Activated T-cell treated with anti-CD3 and anti-CD28 coated beads, Interleukin-2, amount 50 U/mL, for 72 hours (primary cell): ENCODE results near the gene HMCN2. TPM values are rescaled to one million over a fixed set of nuclear protein-coding genes. Genes with fewer than 3 reads are reported as not detected.

Experiments used
- ATAC-seq, 2 donors: fragments of 150-1000 bp; cut with Tn5 transposase; replicated peaks in 1 of 2; 2 replicates each; pipeline ENCODE4 v1.10.0; 2021; ENCODE audit warnings: moderate library complexity in 2 of 2, mild to moderate bottlenecking in 1 of 2
- DNase-seq, 2 donors: peaks; one replicate each; pipeline ENCODE4 v3.0.0; 2021 to 2022; ENCODE audit warnings: mixed read lengths in 1 of 2
- H3K27ac Mint-ChIP-seq: one replicate; pipeline ENCODE4 v1.8.0; 2022; ENCODE audit warnings: mild to moderate bottlenecking, moderate library complexity, mixed read lengths
- H3K27me3 Mint-ChIP-seq: one replicate; pipeline ENCODE4 v1.8.0; 2022; ENCODE audit warnings: low read depth, mixed read lengths
- H3K36me3 Mint-ChIP-seq, 2 donors: one replicate each; pipeline ENCODE4 v1.8.0; 2022; ENCODE audit warnings: mixed read lengths in 2 of 2, mild to moderate bottlenecking in 1 of 2; ENCODE audit not compliant: insufficient read depth in 2 of 2
- H3K4me1 Mint-ChIP-seq: one replicate; pipeline ENCODE4 v1.8.0; 2022; ENCODE audit warnings: low read depth, mixed read lengths
- H3K4me3 Mint-ChIP-seq, 2 donors: one replicate each; pipeline ENCODE4 v1.8.0; 2022; ENCODE audit warnings: mild to moderate bottlenecking in 2 of 2, mixed read lengths in 2 of 2, moderate library complexity in 2 of 2
- H3K9me3 Mint-ChIP-seq, 2 donors: one replicate each; pipeline ENCODE4 v1.8.0; 2022; ENCODE audit warnings: mixed read lengths in 2 of 2
- total RNA-seq, 2 donors: library from RNA; stranded (reverse); gene quantifications; one replicate each; pipeline ENCODE4 v1.2.3, GENCODE V29; 2022

The HMCN2 gene
- total RNA-seq, 2 donors from 2014 or later = 0.12 to 0.17 TPM

DNA sequence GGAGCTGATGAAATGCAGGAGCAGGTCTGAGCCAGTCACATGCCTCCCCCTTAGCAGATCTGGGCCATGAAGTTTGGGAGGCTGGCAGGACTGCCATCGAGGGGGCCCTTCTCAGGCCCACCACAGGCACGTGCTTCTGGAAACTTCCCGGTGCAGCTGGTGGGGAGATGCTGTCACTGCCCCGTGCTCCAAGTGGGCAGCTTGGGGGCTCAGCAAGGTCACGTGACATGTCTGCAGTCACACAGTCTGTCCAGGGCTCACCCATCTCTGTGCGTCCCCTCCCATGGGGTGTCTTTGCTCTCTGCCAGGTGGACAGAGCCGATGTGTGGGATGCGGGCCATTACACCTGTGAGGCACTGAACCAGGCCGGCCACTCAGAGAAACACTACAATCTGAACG, 99.8 kb downstream of the HMCN2 start:
- ATAC-seq = no peak

DNA sequence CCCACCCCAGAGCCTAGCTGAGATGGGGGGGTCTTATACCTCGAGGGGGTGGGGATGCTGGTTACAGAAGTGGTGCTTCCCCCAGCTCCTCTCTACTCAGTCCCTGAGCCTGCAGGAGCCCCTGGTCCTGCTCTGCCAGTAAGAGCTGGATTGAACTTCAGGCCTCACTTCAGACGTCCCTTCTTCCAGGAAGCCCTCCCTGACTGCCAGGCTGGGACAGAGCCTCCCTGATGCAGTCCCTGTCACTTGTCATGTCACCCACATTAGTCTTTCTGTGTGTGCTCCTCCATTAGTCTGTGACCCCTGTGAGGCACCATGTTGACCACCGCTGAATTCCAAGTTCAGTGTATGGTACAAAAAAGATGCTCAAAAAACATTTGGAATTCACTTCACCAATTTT, 100.5 kb downstream of the HMCN2 start:
- Mint-ChIP-seq H3K36me3 (peaks cover 10 to 16% of the 10 kb centered on the region in 2 donors), H3K27me3 (peaks cover 7% of the 10 kb centered on the region), H3K27ac (no peak overlapping the region), H3K4me1 (peaks cover 12% of the 10 kb centered on the region), H3K4me3 (no peak overlapping the region), H3K9me3 (peaks cover 9 to 11% of the 10 kb centered on the region in 2 donors)
- ATAC-seq = no peak
- DNase-seq = no peak

More for the DNA sequence above, 99.8 kb downstream of the HMCN2 start:
- Mint-ChIP-seq H3K27ac (no peak overlapping the region), H3K9me3 (peaks cover 9 to 11% of the 10 kb centered on the region in 2 donors), H3K4me1 (peaks cover 12% of the 10 kb centered on the region), H3K4me3 (no peak overlapping the region), H3K36me3 (peaks cover 10 to 16% of the 10 kb centered on the region in 2 donors), H3K27me3 (peaks cover 7% of the 10 kb centered on the region)
- no peak for DNase-seq

DNA sequence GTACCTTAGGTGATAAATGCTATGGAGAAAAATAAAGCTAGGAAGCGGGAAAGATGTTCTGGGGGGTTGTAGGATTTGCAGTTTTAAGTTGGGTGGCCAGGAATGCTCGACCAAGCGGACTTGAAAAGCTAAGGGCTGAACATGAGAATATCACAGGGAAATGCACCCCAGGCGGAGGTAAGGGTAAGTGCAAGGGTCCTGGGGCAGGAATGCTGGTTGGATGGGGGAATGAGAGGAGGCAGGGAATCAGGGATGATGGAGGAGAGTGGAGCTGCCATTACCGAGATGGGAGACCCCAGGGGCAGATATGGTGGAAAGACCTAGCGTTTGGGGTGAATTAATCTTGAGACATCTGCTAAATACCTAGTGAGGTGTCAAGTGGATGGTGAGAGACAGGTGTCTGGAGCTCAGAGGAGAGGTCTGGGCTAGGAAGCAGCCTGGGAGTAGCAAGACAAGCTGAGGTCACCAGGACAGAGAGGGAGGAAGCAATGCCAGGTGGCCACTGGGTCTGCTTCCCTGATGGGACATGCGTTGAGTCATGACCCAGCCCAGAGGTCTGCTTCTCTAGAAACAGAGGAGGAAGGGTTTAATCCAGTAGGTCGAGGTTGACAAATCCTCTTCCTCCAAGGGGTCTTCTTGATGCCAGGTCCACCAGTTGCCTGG, 101.5 kb downstream of the HMCN2 start:
- Mint-ChIP-seq H3K27me3 (peaks cover 7% of the 10 kb centered on the region), H3K27ac (no peak overlapping the region), H3K4me3 (peak overlapping the region in 1 of 2 donors; percentile 27), H3K36me3 (peaks cover 10 to 16% of the 10 kb centered on the region in 2 donors), H3K4me1 (peaks cover 12% of the 10 kb centered on the region), H3K9me3 (peaks cover 9 to 11% of the 10 kb centered on the region in 2 donors)
- no peak for ATAC-seq
- no peak for DNase-seq

DNA sequence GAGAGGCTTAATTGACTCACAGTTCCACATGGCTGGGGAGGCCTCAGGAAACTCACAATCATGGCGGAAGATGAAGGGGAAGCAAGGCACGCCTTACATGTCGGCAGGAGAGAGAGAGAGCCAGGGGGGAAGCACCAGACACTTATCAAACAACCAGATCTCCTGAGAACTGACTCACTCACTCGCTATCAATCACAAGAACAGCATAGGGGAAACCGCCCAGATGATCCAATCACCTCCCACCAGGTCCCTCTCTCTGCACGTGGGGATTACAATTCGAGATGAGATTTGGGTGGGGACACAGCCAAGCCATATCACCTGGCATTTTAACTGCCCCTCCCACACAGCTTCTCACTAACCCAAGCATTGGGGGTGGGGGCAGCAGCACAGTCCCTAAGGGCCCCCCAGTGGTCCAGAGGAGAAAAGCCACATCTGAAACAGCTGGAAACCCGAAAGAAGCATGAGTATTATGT, 103.1 kb downstream of the HMCN2 start:
- no peak overlapping the region for H3K27ac Mint-ChIP-seq
- DNase-seq = peak; percentile 19 to 23
- H3K4me3 Mint-ChIP-seq = no peak overlapping the region
- peaks cover 10 to 16% of the 10 kb centered on the region in 2 donors for H3K36me3 Mint-ChIP-seq
- ATAC-seq = peak; percentile 76 to 93
- peaks cover 9 to 11% of the 10 kb centered on the region in 2 donors for H3K9me3 Mint-ChIP-seq
- peaks cover 12% of the 10 kb centered on the region for H3K4me1 Mint-ChIP-seq
- peaks cover 7% of the 10 kb centered on the region for H3K27me3 Mint-ChIP-seq

DNA sequence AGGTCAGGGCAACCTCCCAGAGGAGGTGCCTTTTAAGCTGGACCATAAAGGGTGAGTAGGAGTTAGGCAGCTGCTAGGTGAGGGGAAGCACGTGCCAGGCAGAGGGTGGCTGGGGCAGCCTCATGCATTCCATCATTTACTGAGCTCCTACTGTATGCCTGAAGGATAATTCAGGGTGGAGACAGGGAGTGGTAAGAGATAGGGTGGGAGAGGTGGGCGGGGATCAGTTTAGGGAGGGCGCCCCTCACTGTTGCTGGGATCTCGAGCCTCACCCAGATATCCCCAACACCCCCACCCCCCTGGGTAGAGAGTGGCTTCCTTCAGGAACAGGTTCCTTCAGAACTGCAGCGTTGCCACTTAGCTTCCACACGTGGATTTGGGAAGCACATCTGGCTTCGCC, 104.7 kb downstream of the HMCN2 start:
- DNase-seq = no peak
- H3K4me1 Mint-ChIP-seq = peaks cover 12% of the 10 kb centered on the region
- ATAC-seq = no peak
- peaks cover 7% of the 10 kb centered on the region for H3K27me3 Mint-ChIP-seq
- H3K4me3 Mint-ChIP-seq = no peak overlapping the region
- H3K9me3 Mint-ChIP-seq = peaks cover 9 to 11% of the 10 kb centered on the region in 2 donors
- H3K36me3 Mint-ChIP-seq = peaks cover 10 to 16% of the 10 kb centered on the region in 2 donors
- H3K27ac Mint-ChIP-seq = no peak overlapping the region

DNA sequence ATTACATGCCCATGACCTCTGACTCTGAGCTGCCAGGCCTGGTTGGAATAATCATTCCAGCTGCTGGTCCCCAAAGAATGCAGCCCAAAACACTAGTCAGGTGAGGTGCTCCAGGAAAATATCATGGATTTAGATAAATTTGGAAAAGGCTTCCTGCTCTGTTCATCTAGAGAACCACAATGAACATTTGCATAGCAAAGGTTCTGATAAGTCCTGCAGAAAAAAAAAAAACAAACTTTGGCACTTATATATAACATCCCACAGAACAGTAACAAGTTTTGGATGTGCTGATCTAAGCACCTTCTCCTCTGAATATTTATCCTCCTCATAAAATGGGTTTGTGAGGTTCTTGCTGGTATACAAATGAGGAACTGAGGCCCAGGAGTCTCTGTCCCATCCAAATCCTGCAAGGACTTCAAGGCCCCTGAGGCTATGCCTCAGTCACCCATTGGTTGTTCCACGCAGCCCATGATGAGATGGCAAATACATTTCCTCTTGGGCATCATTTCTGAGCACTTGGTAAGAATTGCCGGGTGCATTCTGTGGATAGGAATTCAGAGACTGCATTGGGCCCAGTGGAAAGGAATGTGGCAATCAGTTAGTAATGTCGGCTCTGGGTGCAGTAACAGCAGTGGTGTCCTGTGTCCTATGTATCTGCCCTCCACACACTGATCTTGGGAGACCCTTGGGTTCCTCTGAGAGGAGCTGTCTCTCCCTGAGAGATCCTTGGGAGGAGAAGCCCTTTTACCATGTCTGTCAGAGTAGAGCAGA, 105.8 kb downstream of the HMCN2 start:
- Mint-ChIP-seq H3K27me3 (peaks cover 7% of the 10 kb centered on the region), H3K4me3 (no peak overlapping the region), H3K27ac (no peak overlapping the region), H3K4me1 (peaks cover 12% of the 10 kb centered on the region), H3K9me3 (peaks cover 9 to 11% of the 10 kb centered on the region in 2 donors), H3K36me3 (peaks cover 10 to 16% of the 10 kb centered on the region in 2 donors)
- ATAC-seq (no peak), DNase-seq (no peak)

DNA sequence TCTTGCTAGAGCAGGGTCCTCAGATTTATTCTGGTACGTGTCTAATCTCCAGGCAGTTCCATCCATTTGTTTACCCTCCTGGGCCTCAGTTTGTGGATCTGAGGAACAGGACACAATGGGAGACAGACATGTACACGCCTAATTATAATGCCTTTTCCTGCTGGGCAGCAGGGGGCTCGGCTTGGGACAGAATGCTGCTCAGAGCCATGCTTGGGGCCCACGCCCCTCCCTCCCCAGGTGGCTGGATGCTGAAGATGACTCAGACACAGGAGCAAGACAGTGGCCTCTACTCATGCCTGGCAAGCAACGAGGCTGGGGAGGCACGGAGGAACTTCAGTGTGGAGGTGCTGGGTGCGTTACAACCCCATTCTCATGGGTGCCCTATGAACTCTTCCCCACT, 106.5 kb downstream of the HMCN2 start:
- DNase-seq (no peak), ATAC-seq (no peak)
- Mint-ChIP-seq H3K9me3 (peaks cover 6 to 8% of the 10 kb centered on the region in 2 donors), H3K27ac (no peak overlapping the region), H3K4me1 (peaks cover 12% of the 10 kb centered on the region), H3K27me3 (peaks cover 2% of the 10 kb centered on the region), H3K4me3 (no peak overlapping the region), H3K36me3 (peaks cover 7 to 12% of the 10 kb centered on the region in 2 donors)

DNA sequence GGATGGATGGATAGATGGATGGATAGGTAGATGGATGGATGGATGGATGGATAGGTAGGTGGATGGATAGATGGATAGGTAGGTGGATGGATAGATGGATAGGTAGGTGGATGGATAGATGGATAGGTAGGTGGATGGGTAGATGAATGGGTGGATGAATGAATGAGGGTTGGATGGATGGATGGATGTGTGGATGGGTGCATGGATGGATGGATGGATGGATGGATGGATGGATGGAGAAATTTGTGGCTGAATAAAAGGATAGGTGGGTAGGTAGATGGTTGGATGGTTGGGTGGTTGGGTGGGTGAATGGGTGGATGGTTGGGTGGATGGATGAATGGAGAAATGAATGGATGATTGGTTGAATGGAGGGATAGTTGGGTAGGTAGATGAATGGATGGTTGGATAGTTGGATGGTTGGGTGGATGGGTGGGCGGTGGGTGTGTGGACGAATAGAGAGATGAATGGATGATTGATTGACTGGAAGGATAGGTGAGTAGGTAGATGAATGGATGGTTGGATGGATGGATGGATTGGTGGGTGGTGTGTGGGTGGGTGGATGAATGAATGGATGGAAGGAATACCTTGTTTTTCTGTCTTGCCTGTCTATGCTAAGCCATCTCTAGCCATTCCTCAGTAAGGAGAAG, 108.2 kb downstream of the HMCN2 start:
- Mint-ChIP-seq H3K27me3 (no peaks in the 10 kb centered on the region), H3K27ac (no peak overlapping the region), H3K36me3 (peaks cover 0 to under 1% of the 10 kb centered on the region in 2 donors), H3K4me3 (no peak overlapping the region), H3K9me3 (no peaks in the 10 kb centered on the region), H3K4me1 (peaks cover 1% of the 10 kb centered on the region)
- DNase-seq (no peak), ATAC-seq (no peak)

DNA sequence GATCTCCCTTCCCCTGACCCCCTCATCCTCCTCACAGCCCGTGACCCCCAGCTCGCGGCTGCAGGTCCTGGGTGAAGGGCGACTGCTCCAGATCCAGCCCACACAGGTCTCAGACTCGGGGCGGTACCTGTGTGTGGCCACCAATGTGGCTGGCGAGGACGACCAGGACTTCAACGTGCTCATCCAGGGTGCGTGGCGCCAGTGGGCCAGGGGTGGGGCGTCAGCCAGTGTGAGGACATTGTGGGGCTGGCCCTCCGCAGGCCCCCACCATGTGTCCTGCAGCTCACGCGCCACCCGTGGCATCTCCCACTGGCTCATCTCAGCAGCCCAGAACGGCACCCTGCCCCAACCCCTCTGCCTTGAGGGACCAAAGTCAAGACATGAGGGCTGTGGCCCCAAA, 112.1 kb downstream of the HMCN2 start:
- H3K27me3 Mint-ChIP-seq = no peaks in the 10 kb centered on the region
- no peak overlapping the region for H3K27ac Mint-ChIP-seq
- H3K36me3 Mint-ChIP-seq = no peaks in the 10 kb centered on the region
- H3K4me1 Mint-ChIP-seq = no peaks in the 10 kb centered on the region
- DNase-seq = no peak
- no peaks in the 10 kb centered on the region for H3K9me3 Mint-ChIP-seq
- no peak overlapping the region for H3K4me3 Mint-ChIP-seq
- no peak for ATAC-seq

DNA sequence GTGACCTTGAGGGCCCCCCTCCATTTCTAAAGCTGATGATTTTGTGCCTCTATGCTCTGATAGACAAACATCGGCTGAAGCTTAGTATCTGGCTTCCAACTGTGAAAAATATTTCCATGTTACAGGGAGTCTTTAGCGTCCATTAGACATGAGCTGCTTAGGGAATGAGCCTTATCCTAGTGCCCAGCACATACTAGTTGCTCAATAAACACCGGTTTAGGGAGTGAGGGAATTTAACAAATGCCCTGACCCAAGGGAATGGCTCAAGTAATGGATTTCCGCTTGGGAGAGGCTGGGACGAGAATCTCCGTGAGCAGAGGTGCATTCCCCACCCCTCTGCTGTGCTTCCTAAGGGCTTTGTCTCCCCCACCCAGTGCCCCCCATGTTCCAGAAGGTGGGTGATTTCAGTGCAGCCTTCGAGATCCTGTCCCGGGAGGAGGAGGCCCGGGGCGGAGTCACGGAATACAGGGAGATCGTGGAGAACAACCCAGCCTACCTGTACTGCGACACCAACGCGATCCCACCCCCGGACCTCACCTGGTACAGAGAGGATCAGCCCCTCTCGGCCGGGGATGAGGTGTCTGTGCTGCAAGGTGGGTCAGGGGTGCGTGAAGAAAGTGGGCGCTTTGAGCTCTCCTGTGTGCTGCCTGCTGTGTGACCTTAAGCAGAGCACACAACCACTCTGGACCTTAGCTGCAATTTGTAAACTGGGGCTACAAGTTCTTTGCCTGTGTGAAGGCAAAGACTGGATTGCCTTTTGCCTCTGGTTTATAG, 113.5 kb downstream of the HMCN2 start:
- no peak overlapping the region for H3K27ac Mint-ChIP-seq
- H3K4me1 Mint-ChIP-seq = no peaks in the 10 kb centered on the region
- H3K4me3 Mint-ChIP-seq = no peak overlapping the region
- H3K36me3 Mint-ChIP-seq = no peaks in the 10 kb centered on the region
- no peak for DNase-seq
- no peak for ATAC-seq
- H3K9me3 Mint-ChIP-seq = no peaks in the 10 kb centered on the region
- H3K27me3 Mint-ChIP-seq = no peaks in the 10 kb centered on the region

DNA sequence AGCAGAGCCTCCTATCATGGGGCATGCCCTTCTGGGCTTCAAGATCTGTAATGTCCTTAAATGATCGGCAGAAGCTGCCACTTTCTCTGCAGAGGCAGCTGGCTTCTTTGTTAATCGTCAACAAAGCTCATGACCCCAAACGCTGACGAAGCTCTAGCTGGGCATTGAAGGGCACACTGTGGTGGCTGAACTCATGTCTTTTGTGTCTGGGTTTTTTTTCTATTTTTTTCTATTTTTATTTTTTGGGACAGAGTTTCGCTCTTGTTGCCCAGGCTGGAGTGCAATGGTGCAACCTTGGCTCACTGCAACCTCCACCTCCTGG, 114.0 kb downstream of the HMCN2 start:
- no peaks in the 10 kb centered on the region for H3K9me3 Mint-ChIP-seq
- no peaks in the 10 kb centered on the region for H3K27me3 Mint-ChIP-seq
- H3K4me1 Mint-ChIP-seq = no peaks in the 10 kb centered on the region
- DNase-seq = no peak
- no peaks in the 10 kb centered on the region for H3K36me3 Mint-ChIP-seq
- no peak overlapping the region for H3K4me3 Mint-ChIP-seq
- H3K27ac Mint-ChIP-seq = no peak overlapping the region
- no peak for ATAC-seq

DNA sequence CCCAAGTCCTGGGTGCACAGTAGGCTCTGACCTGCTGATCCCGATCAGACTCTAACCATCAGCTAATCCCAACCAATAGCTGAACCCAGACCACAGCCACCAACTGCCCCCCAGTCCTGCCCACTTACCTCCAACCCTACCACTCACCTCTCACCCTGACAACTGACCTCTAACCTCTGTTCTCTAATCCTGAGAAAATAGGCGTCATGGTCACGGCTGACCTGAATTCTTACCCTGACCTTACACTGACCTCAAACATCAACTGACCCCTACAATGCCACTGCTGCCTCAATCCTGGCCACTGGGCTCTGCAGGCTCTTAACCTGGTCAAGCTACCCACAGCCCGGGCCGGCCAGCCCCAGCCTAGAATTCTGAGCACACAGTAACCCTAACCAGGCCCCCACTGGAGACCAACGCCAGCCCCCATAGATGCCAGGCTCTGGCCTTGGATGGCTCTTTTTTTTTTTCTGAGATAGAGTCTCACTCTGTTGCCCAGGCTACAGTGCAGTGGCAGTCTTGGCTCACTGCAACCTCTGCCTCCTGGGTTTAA, 115.4 kb downstream of the HMCN2 start:
- Mint-ChIP-seq H3K9me3 (no peaks in the 10 kb centered on the region), H3K27ac (no peak overlapping the region), H3K4me1 (no peaks in the 10 kb centered on the region), H3K27me3 (no peaks in the 10 kb centered on the region), H3K36me3 (no peaks in the 10 kb centered on the region), H3K4me3 (no peak overlapping the region)
- DNase-seq (no peak), ATAC-seq (no peak)
